ENCODE measurements around the gene TAF6. TPM values are rescaled to one million over a fixed set of nuclear protein-coding genes. Genes with fewer than 3 reads are reported as not detected.

The TAF6 gene
- total and polyA plus RNA-seq, 12 donors: 23.5 to 43.3 (median 31.0) TPM

DNA sequence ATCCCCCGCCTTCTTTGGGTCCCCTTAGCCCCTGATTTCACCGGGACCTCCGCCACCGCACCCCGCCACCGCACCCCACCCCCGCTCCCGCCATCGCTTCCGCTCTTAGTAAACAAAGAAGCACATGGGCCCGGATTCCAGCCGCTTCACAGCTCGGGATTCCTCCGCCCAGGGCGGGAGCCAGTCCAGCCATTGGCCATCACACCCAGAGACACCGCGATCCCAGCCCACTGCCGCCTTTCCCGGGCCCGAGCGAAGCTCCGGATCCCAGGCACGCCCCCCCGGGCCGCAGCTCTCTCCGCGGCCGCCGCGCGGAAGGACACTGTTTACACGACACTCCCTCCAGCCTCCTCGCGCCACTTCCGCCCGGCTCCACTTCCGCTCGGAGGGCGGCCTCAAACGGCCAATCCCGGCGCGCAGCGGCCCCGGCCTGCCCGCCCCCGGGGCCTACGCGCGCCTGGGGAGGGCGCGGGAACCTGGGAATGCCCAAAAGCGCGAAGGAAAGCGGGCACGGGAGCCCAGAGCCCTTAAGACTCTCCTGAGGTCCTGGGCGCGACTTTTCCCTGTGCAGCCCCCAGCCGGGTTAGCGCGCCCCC is 18.6 kb downstream of the TAF6 start:
- no peaks in the 10 kb centered on the region for H3K27me3 ChIP-seq
- peak overlapping the region; percentile 57 to 89 (median 78) for H3K4me3 ChIP-seq
- DNase-seq: peak; percentile 93 to 95
- TF ChIP-seq, protein P1, sequence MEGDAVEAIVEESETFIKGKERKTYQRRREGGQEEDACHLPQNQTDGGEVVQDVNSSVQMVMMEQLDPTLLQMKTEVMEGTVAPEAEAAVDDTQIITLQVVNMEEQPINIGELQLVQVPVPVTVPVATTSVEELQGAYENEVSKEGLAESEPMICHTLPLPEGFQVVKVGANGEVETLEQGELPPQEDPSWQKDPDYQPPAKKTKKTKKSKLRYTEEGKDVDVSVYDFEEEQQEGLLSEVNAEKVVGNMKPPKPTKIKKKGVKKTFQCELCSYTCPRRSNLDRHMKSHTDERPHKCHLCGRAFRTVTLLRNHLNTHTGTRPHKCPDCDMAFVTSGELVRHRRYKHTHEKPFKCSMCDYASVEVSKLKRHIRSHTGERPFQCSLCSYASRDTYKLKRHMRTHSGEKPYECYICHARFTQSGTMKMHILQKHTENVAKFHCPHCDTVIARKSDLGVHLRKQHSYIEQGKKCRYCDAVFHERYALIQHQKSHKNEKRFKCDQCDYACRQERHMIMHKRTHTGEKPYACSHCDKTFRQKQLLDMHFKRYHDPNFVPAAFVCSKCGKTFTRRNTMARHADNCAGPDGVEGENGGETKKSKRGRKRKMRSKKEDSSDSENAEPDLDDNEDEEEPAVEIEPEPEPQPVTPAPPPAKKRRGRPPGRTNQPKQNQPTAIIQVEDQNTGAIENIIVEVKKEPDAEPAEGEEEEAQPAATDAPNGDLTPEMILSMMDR (IDR thresholded peaks at IDR 0.05): no peak
- peak; percentile 88 to 95 (median 93) for ATAC-seq
- intact Hi-C loops (cut with DNase I): loop anchor here in 4 of 10 donors (1.0 to 2.0 kb wide), 3 partner anchors 18 to 52 kb away; partner anchors contain the start of genes CNPY4 (in 3 of the 4), TAF6 (in 3 of the 4) and ZSCAN21 (in 3 of the 4)
- H3K4me1 ChIP-seq: peaks cover 3 to 32% (median 26%) of the 10 kb centered on the region in 9 donors
- H3K9me3 ChIP-seq: no peaks in the 10 kb centered on the region
- WGBS, 2 donors: 0% methylated on average over 58 to 61 of the region's 61 CpGs
- peak overlapping the region; percentile 81 to 97 (median 93) for H3K27ac ChIP-seq
- peaks cover 0 to 69% (median 43%) of the 10 kb centered on the region in 9 donors for H3K36me3 ChIP-seq

GRCh38 chr7:100099452-100099851 is 19.7 kb downstream of the TAF6 start:
- H3K4me1 ChIP-seq: peaks cover 3 to 32% (median 27%) of the 10 kb centered on the region in 9 donors
- intact Hi-C loops (cut with DNase I): no loop called here
- H3K36me3 ChIP-seq: peaks cover 0 to 69% (median 48%) of the 10 kb centered on the region in 9 donors
- no peak for DNase-seq
- WGBS, 2 donors: 67% methylated on average over 12 of the region's 12 CpGs
- no peaks in the 10 kb centered on the region for H3K9me3 ChIP-seq
- H3K27ac ChIP-seq: peak overlapping the region in 4 of 10 donors; percentile 93 to 97 (median 94)
- TF ChIP-seq, protein P1 (IDR thresholded peaks at IDR 0.05): no peak
- H3K4me3 ChIP-seq: peak overlapping the region; percentile 57 to 89 (median 78)
- H3K27me3 ChIP-seq: no peaks in the 10 kb centered on the region
- ATAC-seq: no peak

DNA sequence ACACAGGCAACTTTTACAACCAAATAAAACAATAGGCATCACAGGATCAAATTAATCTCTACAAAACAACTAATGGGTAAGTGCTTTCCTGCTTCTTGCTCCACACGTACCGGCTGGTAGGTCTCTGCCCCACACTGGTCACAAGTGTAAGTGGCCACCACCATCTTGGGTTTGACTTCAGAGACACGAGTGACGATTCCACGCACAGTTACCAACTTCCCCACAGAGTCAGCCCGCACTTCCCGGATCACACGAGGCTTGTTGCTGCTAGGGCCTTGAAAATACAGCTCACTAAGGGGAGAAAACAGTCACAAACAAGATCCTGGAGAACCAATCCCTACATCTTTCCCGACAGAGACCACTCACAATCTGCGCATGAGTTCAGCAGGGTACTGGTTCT is 20.2 kb downstream of the TAF6 start:
- DNase-seq: no peak
- Histone ChIP-seq H3K4me3 (no peak overlapping the region), H3K9me3 (no peaks in the 10 kb centered on the region), H3K27ac (no peak overlapping the region), H3K36me3 (peaks cover 0 to 69% (median 50%) of the 10 kb centered on the region in 9 donors), H3K4me1 (peaks cover 3 to 36% (median 27%) of the 10 kb centered on the region in 9 donors), H3K27me3 (no peaks in the 10 kb centered on the region)
- intact Hi-C loops (cut with DNase I): no loop called here
- no peak for ATAC-seq
- TF ChIP-seq, protein P1 (IDR thresholded peaks at IDR 0.05): no peak
- 82 to 89% methylated on average over 10 of the region's 10 CpGs for WGBS, 2 donors

DNA sequence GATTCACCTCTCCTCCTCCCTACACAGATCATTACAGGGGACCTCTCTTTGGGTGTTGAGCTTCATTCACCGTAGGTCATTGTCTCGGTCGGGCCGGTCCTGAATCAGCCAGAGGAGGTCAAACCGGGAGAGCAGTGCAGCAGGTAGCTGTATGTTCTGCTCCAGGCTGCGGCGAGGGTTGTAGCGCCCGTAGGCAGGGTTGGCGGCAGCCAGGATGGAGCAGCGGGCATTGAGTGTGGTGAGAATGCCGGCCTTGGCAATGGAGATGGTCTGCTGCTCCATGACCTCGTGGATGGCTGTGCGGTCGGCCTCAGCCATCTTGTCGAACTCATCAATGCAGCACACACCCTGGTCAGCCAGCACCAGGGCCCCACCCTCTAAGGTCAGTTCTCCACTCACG is 23.5 kb downstream of the TAF6 start:
- H3K4me1 ChIP-seq: peaks cover 3 to 33% (median 21%) of the 10 kb centered on the region in 9 donors
- H3K9me3 ChIP-seq: no peaks in the 10 kb centered on the region
- DNase-seq (no peak), ATAC-seq (no peak)
- no peaks in the 10 kb centered on the region for H3K27me3 ChIP-seq
- intact Hi-C loops (cut with DNase I): no loop called here
- WGBS, 2 donors: 92 to 95% methylated on average over 17 of the region's 17 CpGs
- TF ChIP-seq, protein P1 (IDR thresholded peaks at IDR 0.05): no peak
- H3K4me3 ChIP-seq: no peak overlapping the region
- peaks cover 0 to 90% (median 77%) of the 10 kb centered on the region in 9 donors for H3K36me3 ChIP-seq
- no peak overlapping the region for H3K27ac ChIP-seq

All from heart right ventricle (tissue), 16 donors.